Uterus (tissue), 2 donors: Measurements from ENCODE around the gene ARMH1.

Source experiments
- POLR2A ChIP-seq, 2 donors: fragments of 450-650 bp; IDR thresholded peaks; one replicate each; pipeline ENCODE4 v1.6.1; 2016; ENCODE audit warnings: antibody characterized with exemption in 2 of 2, mild to moderate bottlenecking in 1 of 2, moderate library complexity in 1 of 2
- TF ChIP-seq, protein P1 (sequence below), 4 experiments: fragments of 200-600 bp in 2 of 4; fragments of 450-650 bp in 2 of 4; sonication (generic) in 2 of 4; IDR thresholded peaks; one replicate each; pipeline ENCODE4 v1.5.1; 2016 to 2019; ENCODE audit warnings: antibody characterized with exemption in 4 of 4, mild to moderate bottlenecking in 2 of 4, moderate library complexity in 1 of 4

DNA sequence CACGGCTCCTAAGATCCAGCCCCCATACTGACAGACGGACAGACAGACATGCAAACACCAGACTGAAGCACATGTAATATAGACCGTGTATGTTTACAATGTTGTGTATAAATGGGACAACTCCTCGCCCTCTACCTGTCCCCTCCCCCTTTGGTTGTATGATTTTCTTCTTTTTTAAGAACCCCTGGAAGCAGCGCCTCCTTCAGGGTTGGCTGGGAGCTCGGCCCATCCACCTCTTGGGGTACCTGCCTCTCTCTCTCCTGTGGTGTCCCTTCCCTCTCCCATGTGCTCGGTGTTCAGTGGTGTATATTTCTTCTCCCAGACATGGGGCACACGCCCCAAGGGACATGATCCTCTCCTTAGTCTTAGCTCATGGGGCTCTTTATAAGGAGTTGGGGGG, 23.4 kb upstream of the ARMH1 start:
- TF ChIP-seq, protein P1, sequence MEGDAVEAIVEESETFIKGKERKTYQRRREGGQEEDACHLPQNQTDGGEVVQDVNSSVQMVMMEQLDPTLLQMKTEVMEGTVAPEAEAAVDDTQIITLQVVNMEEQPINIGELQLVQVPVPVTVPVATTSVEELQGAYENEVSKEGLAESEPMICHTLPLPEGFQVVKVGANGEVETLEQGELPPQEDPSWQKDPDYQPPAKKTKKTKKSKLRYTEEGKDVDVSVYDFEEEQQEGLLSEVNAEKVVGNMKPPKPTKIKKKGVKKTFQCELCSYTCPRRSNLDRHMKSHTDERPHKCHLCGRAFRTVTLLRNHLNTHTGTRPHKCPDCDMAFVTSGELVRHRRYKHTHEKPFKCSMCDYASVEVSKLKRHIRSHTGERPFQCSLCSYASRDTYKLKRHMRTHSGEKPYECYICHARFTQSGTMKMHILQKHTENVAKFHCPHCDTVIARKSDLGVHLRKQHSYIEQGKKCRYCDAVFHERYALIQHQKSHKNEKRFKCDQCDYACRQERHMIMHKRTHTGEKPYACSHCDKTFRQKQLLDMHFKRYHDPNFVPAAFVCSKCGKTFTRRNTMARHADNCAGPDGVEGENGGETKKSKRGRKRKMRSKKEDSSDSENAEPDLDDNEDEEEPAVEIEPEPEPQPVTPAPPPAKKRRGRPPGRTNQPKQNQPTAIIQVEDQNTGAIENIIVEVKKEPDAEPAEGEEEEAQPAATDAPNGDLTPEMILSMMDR (IDR thresholded peaks at IDR 0.05): no peak
- TF ChIP-seq POLR2A (IDR thresholded peaks at IDR 0.05): no peak
